HCT116 (cell line): Measurements from ENCODE around the gene UVRAG. TPM values are rescaled to one million over a fixed set of nuclear protein-coding genes. Genes with fewer than 3 reads are reported as not detected.

Source experiments
- ATAC-seq: fragments of 200-7000 bp; cut with Tn5 transposase; 2 replicates; pipeline ENCODE4 v1.9.1; 2020; ENCODE audit warnings: mild to moderate bottlenecking, moderate library complexity
- BruUV-seq: library from RNA; stranded (reverse); fragments of 400-500 nt; replicated peaks from 2 replicates; lab custom pipeline; 2021; lab: Mats Ljungman, UMichigan
- CTCF ChIA-PET: fragments of 300-600 bp; sonication (Branson Sonifier 250); formaldehyde crosslinking; loops from one replicate; lab custom pipeline; 2021; ENCODE audit warnings: antibody characterized with exemption; lab: Charles Lee
- POLR2A ChIA-PET: fragments of 300-600, 350-600 bp; sonication (Branson Sonifier 250); formaldehyde crosslinking; loops from one replicate; lab custom pipeline; 2021; ENCODE audit warnings: antibody characterized with exemption; lab: Charles Lee
- RAD21 ChIA-PET, 2 experiments: fragments of 300-600 bp; sonication (Branson Sonifier 250); formaldehyde crosslinking; loops; one replicate each; lab custom pipeline; 2023; ENCODE audit warnings: low total read pairs in 2 of 2; ENCODE audit not compliant: uncharacterized antibody in 2 of 2, unreplicated experiment in 2 of 2, low non-redundant PET in 1 of 2; lab: Charles Lee
- DNase-seq: peaks from one replicate; pipeline ENCODE4 v3.0.0-alpha.2; 2010; ENCODE audit warnings: low read depth, low spot score
- H2AFZ ChIP-seq: fragments of 200-600 bp; shearing (Covaris generic), sonication (generic); 2 replicates; pipeline ENCODE4 v1.6.1; 2017; ENCODE audit warnings: low read depth, mixed run types, mixed read lengths, antibody characterized with exemption, low read length; ENCODE audit not compliant: poor library complexity, severe bottlenecking
- H3K27ac ChIP-seq: 2 replicates; pipeline ENCODE4 v1.5.1; 2012; ENCODE audit warnings: low read depth, low read length
- H3K27me3 ChIP-seq: fragments of 200-600 bp; sonication (generic); 2 replicates; pipeline ENCODE4 v1.6.1; 2016; ENCODE audit warnings: mixed run types, low read length, mixed read lengths; ENCODE audit not compliant: insufficient read depth
- H3K36me3 ChIP-seq, 2 experiments: fragments of 200-500 bp in 1 of 2; fragments of 200-600 bp in 1 of 2; sonication (Bioruptor generic) in 1 of 2; sonication (generic) in 1 of 2; 2 replicates each; pipeline versions ENCODE4 v1.5.1 to v1.6.1; 2014 to 2016; ENCODE audit warnings: low read length in 2 of 2, inconsistent platforms in 1 of 2, mixed read lengths in 1 of 2, mixed run types in 1 of 2; ENCODE audit not compliant: insufficient read depth in 2 of 2, control insufficient read depth in 1 of 2
- H3K4me1 ChIP-seq, 2 experiments: fragments of 200-600 bp in 1 of 2; sonication (generic) in 1 of 2; 2 replicates each; pipeline versions ENCODE4 v1.5.1 to v1.6.1; 2012 to 2017; ENCODE audit warnings: low read length in 2 of 2, inconsistent platforms in 1 of 2, mild to moderate bottlenecking in 1 of 2, mixed read lengths in 1 of 2, mixed run types in 1 of 2, moderate library complexity in 1 of 2; ENCODE audit not compliant: insufficient read depth in 2 of 2, control insufficient read depth in 1 of 2
- H3K4me2 ChIP-seq: fragments of 200-600 bp; sonication (generic); 2 replicates; pipeline ENCODE4 v1.6.1; 2017; ENCODE audit warnings: mixed run types, low read length, mixed read lengths
- H3K4me3 ChIP-seq, 2 experiments: fragments of 200-600 bp in 1 of 2; sonication (generic) in 1 of 2; replicated peaks in 1 of 2; 2 replicates each; pipeline ENCODE4 v1.5.1; 2011 to 2016; ENCODE audit warnings: low read length in 2 of 2, control low read depth in 1 of 2, low read depth in 1 of 2, mild to moderate bottlenecking in 1 of 2, mixed read lengths in 1 of 2, mixed run types in 1 of 2
- H3K79me2 ChIP-seq: fragments of 200-600 bp; sonication (generic); 2 replicates; pipeline ENCODE4 v1.6.1; 2017; ENCODE audit warnings: mild to moderate bottlenecking, mixed run types, low read length, moderate library complexity, mixed read lengths; ENCODE audit not compliant: insufficient read depth
- H3K9ac ChIP-seq: fragments of 200-600 bp; sonication (generic); 2 replicates; pipeline ENCODE4 v1.6.1; 2016; ENCODE audit warnings: low read length, mixed read lengths
- H3K9me2 ChIP-seq: fragments of 200-600 bp; sonication (generic), shearing (Covaris generic); 2 replicates; pipeline ENCODE4 v1.6.1; 2017; ENCODE audit warnings: mixed run types, mild to moderate bottlenecking, moderate library complexity; ENCODE audit not compliant: insufficient read depth
- H3K9me3 ChIP-seq, 2 experiments: fragments of 200-500 bp in 1 of 2; fragments of 200-600 bp in 1 of 2; sonication (Bioruptor generic) in 1 of 2; sonication (generic) in 1 of 2; 2 replicates each; pipeline ENCODE4 v1.6.1; 2014 to 2017; ENCODE audit warnings: low read length in 2 of 2, mixed read lengths in 2 of 2, inconsistent platforms in 1 of 2, low read depth in 1 of 2, mild to moderate bottlenecking in 1 of 2, mixed run types in 1 of 2, moderate library complexity in 1 of 2; ENCODE audit not compliant: control insufficient read depth in 1 of 2, insufficient read depth in 1 of 2
- H4K20me1 ChIP-seq: fragments of 200-600 bp; sonication (generic), shearing (Covaris generic); 2 replicates; pipeline ENCODE4 v1.6.1; 2017; ENCODE audit warnings: mixed run types, mild to moderate bottlenecking, moderate library complexity; ENCODE audit not compliant: insufficient read depth
- EZH2phosphoT487 ChIP-seq: fragments of 200-600 bp; IDR thresholded peaks from 2 replicates; pipeline ENCODE4 v1.6.1; 2018; ENCODE audit warnings: antibody characterized with exemption, borderline replicate concordance
- JUND ChIP-seq: IDR thresholded peaks from 2 replicates; pipeline ENCODE4 v1.6.1; 2012
- MAX ChIP-seq: IDR thresholded peaks from 2 replicates; pipeline ENCODE4 v1.6.1; 2012
- TCF7L2 ChIP-seq: IDR thresholded peaks from 2 replicates; pipeline ENCODE4 v1.7.0; 2011; ENCODE audit warnings: borderline replicate concordance, inconsistent platforms; ENCODE audit not compliant: insufficient read depth, insufficient read length; ENCODE audit errors: extremely low read depth
- ZFX ChIP-seq: fragments of 450-650 bp; IDR thresholded peaks from 2 replicates; pipeline ENCODE4 v1.6.1; 2017
- intact Hi-C: fragments of 100-400 bp; cut with micrococcal nuclease; formaldehyde crosslinking; loops from 2 replicates; pipeline ENCODE4 v1.10.0; 2022
- total RNA-seq: library from RNA; stranded (reverse); gene quantifications from one replicate; pipeline ENCODE4 v1.2.1, GENCODE V29; 2021; ENCODE audit not compliant: unreplicated experiment
- TF ChIP-seq, protein P1 (sequence below): IDR thresholded peaks from 2 replicates; pipeline ENCODE4 v1.6.1; 2012

UVRAG gene
- total RNA-seq, 1 experiment from 2014 or later: 12.3 TPM

- BruUV-seq: no TSS peak
- no peaks in the 10 kb centered on the region for H3K36me3 ChIP-seq
- CTCF ChIA-PET: interaction anchor here (0.6 to 1.2 kb wide), 2 partner anchors 90 to 339 kb away, joined by 3 read pairs; no protein-coding TSS in a partner anchor
- no peaks in the 10 kb centered on the region for H3K9me3 ChIP-seq
- peaks cover 7% of the 10 kb centered on the region; the same call in 1 of the 2 replicates for H3K79me2 ChIP-seq
- peaks cover 22 to 33% of the 10 kb centered on the region in 2 experiments for H3K4me1 ChIP-seq
- POLR2A ChIA-PET: no interaction called here
- DNase-seq (no peak), ATAC-seq (no peak)
- TF ChIP-seq ZFX (no peak), EZH2phosphoT487 (no peak), JUND (no peak), MAX (no peak)
- H4K20me1 ChIP-seq: no peaks in the 10 kb centered on the region
- intact Hi-C loops: no loop called here
- RAD21 ChIA-PET: interaction anchor here in 1 of 2 experiments (0.7 kb wide), 1 partner anchor 378 kb away, joined by 4 read pairs; no protein-coding TSS in a partner anchor
- H3K27ac ChIP-seq: no peak overlapping the region
- H3K9me2 ChIP-seq: no peaks in the 10 kb centered on the region
- H3K4me2 ChIP-seq: peak overlapping the region; percentile 83
- H3K27me3 ChIP-seq: no peaks in the 10 kb centered on the region
- no peak overlapping the region for H3K4me3 ChIP-seq
- H2AFZ ChIP-seq: no peak overlapping the region
- no peak overlapping the region for H3K9ac ChIP-seq
Observed at GRCh38 chr11:75813124-75813523, 1.9 kb upstream of the UVRAG start.

DNA sequence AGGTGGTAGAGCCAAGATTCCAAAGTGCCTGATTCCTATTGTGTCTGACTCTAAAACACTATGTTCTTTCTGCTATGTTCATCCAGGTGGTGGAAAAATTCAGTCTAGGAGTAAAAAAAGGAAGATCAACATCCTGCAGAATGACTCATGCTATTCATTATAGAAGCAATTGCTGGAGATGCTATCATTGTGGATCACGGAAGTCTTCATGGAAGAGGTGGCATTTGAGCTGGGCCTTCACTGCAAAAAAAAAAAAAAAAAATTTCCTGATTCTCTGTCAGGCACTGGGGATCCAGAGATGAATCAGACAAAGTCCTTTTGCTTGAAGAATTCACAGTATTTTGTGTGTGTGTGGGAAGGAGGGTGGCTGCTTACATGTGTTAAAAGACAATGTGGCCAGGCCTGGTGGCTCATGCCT is 1.4 kb upstream of the UVRAG start:
- POLR2A ChIA-PET: no interaction called here
- Histone ChIP-seq H3K79me2 (peaks cover 7% of the 10 kb centered on the region; the same call in 1 of the 2 replicates), H3K9ac (peak overlapping the region; percentile 81), H3K4me1 (peaks cover 22 to 33% of the 10 kb centered on the region in 2 experiments), H3K9me3 (no peaks in the 10 kb centered on the region), H4K20me1 (no peaks in the 10 kb centered on the region), H3K27me3 (no peaks in the 10 kb centered on the region), H3K4me3 (peak overlapping the region; percentile 68 to 90), H3K27ac (peak overlapping the region; percentile 47), H3K4me2 (peak overlapping the region; percentile 83), H2AFZ (no peak overlapping the region), H3K36me3 (no peaks in the 10 kb centered on the region), H3K9me2 (no peaks in the 10 kb centered on the region)
- CTCF ChIA-PET: interaction anchor here (0.8 to 1.4 kb wide), 2 partner anchors 10 to 55 kb away, joined by 3 to 10 read pairs; no protein-coding TSS in a partner anchor
- BruUV-seq: no TSS peak
- RAD21 ChIA-PET: interaction anchor here in 1 of 2 experiments (0.7 kb wide), 1 partner anchor 377 kb away, joined by 4 read pairs; no protein-coding TSS in a partner anchor
- intact Hi-C loops: no loop called here
- ATAC-seq (no peak), DNase-seq (no peak)
- TF ChIP-seq, protein P1, sequence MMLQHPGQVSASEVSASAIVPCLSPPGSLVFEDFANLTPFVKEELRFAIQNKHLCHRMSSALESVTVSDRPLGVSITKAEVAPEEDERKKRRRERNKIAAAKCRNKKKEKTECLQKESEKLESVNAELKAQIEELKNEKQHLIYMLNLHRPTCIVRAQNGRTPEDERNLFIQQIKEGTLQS: no peak
- no peak for TF ChIP-seq EZH2phosphoT487
- no peak for TF ChIP-seq TCF7L2
